Measurements from ENCODE around the gene HECTD1. TPM values are rescaled to one million over a fixed set of nuclear protein-coding genes. Genes with fewer than 3 reads are reported as not detected.
"Not testable (repeated sequence)": the region's sequence is repeated elsewhere in the genome, so short reads cannot be mapped to it uniquely, and the experiment has no call there.

HECTD1 gene
- total and polyA plus RNA-seq, 9 of the 15 experiments (the other 6 are each of a cell fraction or from before 2014, with no cell fraction given), result 27.9 to 111 (median 78.1) TPM

DNA sequence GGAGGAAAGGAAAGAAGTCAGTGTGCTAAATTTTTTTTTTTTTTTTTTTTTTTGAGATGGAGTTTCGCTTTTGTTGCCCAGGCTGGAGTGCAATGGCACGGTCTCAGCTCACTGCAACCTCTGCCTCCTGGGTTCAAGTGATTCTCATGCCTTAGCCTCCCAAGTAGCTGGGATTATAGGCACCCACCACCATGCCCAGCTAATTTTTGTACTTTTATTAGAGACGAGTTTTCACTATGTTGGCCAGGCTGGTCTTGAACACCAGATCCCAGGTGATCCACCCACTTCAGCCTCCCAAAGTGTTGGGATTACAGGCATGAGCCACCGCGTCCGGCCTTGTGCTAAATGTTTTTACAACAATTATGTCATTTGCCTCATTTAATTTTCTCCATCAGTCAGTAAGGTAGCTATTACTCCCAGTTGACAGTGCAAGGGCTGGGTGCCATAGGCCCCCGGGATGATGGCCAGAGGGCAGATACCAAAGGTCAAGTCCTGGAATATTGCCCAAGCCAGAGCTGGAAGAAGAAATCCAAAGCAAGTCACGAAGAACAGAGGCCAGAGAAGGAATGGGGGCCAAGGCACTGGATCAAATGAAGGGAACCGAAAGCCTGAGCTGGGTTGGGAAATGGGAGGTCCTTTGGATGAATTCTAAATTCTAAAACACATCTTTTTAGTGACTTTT, 154.5 kb downstream of the HECTD1 start:
- BruUV-seq (replicated peaks); H3K9ac ChIP-seq (ENCODE audit: insufficient read depth in 1 of 2, low read depth in 2 of 2, low read length in 2 of 2); intact Hi-C loops (cut with micrococcal nuclease); H3K4me2 ChIP-seq (ENCODE audit: insufficient read depth, low read length); H3K9me3 ChIP-seq (replicated peaks; ENCODE audit: control insufficient read depth, insufficient read depth, low read depth, low read length); H4K20me1 ChIP-seq (replicated peaks; ENCODE audit: control insufficient read depth, insufficient read depth, low read length); ATAC-seq; H3K9me1 ChIP-seq (ENCODE audit: control insufficient read depth, insufficient read depth, low read length); DNase-seq (ENCODE audit: extremely low read depth in 1 of 4, low spot score in 3 of 4); CTCF ChIA-PET (ENCODE audit: low intra/inter-chr PET ratio); H2AFZ ChIP-seq (ENCODE audit: low read depth, low read length); FAIRE-seq; H3K79me2 ChIP-seq (ENCODE audit: control insufficient read depth, insufficient read depth, low read length); in situ Hi-C loops (cut with MboI); H3K4me3 ChIP-seq; H3K27me3 ChIP-seq (ENCODE audit: control insufficient read depth in 2 of 2, insufficient read depth in 2 of 2, low read length in 2 of 2); H3K36me3 ChIP-seq (ENCODE audit: control insufficient read depth, insufficient read depth, low read length): not testable (repeated sequence)
- POLR2A ChIA-PET, result interaction anchor here (0.7 to 1.4 kb wide), 2 partner anchors 9 to 11 kb away, joined by 3 to 5 read pairs; no protein-coding TSS in a partner anchor
- 80% methylated on average over 7 of the region's 9 CpGs for WGBS (ENCODE audit: insufficient coverage, low coverage, missing lambda C conversion rate)
- H3K4me1 ChIP-seq (replicated peaks in 1 of 2; ENCODE audit: control insufficient read depth in 2 of 2, insufficient read depth in 2 of 2, low read length in 2 of 2), result peaks cover 15 to 20% of the 10 kb centered on the region in 2 experiments; a peak in 4 of 5 replicates
- H3K27ac ChIP-seq (ENCODE audit: extremely low read depth, low read depth, low read length), result peak overlapping the region; percentile 26; the same call in 1 of the 3 replicates

DNA sequence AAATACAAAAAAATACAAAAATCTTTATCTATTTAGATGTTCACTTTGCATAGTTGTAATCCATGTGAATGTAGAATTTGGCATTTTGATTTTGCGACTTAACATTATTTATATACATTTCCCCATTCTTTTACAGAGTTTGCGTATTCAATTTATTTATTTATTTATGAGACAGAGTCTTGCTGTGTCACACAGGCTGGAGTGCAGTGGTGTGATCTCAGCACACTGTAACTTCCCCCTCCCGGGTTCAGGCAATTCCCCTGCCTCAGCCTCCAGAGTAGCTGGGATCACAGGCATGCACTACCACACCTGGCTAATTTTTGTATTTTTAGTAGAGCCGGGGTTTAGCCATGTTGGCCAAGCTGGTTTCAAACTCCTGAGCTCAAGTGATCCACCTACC, 156.1 kb downstream of the HECTD1 start:
- ChIA-PET CTCF (ENCODE audit: low intra/inter-chr PET ratio) (no interaction called here), POLR2A (interaction anchor here (0.8 kb wide), 1 partner anchor 23 kb away, joined by 3 read pairs; no protein-coding TSS in a partner anchor)
- no peak overlapping the region for H2AFZ ChIP-seq (ENCODE audit: low read depth, low read length)
- H3K4me1 ChIP-seq (replicated peaks in 1 of 2; ENCODE audit: control insufficient read depth in 2 of 2, insufficient read depth in 2 of 2, low read length in 2 of 2), result peaks cover 15 to 18% of the 10 kb centered on the region in 2 experiments; a peak in 4 of 5 replicates
- 38% methylated on average over 4 of the region's 4 CpGs for WGBS (ENCODE audit: insufficient coverage, low coverage, missing lambda C conversion rate)
- peak overlapping the region; percentile 26; the same call in 1 of the 3 replicates for H3K27ac ChIP-seq (ENCODE audit: extremely low read depth, low read depth, low read length)
- TF ChIP-seq NR2C1 (IDR thresholded peaks at IDR 0.05) (no peak), NR2C1 (tag; IDR thresholded peaks at IDR 0.05) (0 out of 2 replicates have a peak, but pooled peaks have one; percentile 22), DIDO1 (tag; IDR thresholded peaks at IDR 0.05; ENCODE audit: low read depth) (no peak)
- TF ChIP-seq, protein P1, sequence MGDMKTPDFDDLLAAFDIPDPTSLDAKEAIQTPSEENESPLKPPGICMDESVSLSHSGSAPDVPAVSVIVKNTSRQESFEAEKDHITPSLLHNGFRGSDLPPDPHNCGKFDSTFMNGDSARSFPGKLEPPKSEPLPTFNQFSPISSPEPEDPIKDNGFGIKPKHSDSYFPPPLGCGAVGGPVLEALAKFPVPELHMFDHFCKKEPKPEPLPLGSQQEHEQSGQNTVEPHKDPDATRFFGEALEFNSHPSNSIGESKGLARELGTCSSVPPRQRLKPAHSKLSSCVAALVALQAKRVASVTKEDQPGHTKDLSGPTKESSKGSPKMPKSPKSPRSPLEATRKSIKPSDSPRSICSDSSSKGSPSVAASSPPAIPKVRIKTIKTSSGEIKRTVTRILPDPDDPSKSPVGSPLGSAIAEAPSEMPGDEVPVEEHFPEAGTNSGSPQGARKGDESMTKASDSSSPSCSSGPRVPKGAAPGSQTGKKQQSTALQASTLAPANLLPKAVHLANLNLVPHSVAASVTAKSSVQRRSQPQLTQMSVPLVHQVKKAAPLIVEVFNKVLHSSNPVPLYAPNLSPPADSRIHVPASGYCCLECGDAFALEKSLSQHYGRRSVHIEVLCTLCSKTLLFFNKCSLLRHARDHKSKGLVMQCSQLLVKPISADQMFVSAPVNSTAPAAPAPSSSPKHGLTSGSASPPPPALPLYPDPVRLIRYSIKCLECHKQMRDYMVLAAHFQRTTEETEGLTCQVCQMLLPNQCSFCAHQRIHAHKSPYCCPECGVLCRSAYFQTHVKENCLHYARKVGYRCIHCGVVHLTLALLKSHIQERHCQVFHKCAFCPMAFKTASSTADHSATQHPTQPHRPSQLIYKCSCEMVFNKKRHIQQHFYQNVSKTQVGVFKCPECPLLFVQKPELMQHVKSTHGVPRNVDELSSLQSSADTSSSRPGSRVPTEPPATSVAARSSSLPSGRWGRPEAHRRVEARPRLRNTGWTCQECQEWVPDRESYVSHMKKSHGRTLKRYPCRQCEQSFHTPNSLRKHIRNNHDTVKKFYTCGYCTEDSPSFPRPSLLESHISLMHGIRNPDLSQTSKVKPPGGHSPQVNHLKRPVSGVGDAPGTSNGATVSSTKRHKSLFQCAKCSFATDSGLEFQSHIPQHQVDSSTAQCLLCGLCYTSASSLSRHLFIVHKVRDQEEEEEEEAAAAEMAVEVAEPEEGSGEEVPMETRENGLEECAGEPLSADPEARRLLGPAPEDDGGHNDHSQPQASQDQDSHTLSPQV (IDR thresholded peaks at IDR 0.05), result peak; percentile 79
- no peaks in the 10 kb centered on the region for H3K9me1 ChIP-seq (ENCODE audit: control insufficient read depth, insufficient read depth, low read length)
- in situ Hi-C loops (cut with MboI) (no loop called here), intact Hi-C loops (cut with micrococcal nuclease) (no loop called here)
- no TSS peak for BruUV-seq (replicated peaks)
- H3K4me3 ChIP-seq, result no peak overlapping the region
- H4K20me1 ChIP-seq (replicated peaks; ENCODE audit: control insufficient read depth, insufficient read depth, low read length), result no peaks in the 10 kb centered on the region
- H3K79me2 ChIP-seq (ENCODE audit: control insufficient read depth, insufficient read depth, low read length), result no peaks in the 10 kb centered on the region
- no peaks in the 10 kb centered on the region for H3K36me3 ChIP-seq (ENCODE audit: control insufficient read depth, insufficient read depth, low read length)
- H3K4me2 ChIP-seq (ENCODE audit: insufficient read depth, low read length), result no peak overlapping the region
- FAIRE-seq, result no peak
- ATAC-seq, result peak; percentile 37
- no peaks in the 10 kb centered on the region for H3K9me3 ChIP-seq (replicated peaks; ENCODE audit: control insufficient read depth, insufficient read depth, low read depth, low read length)
- H3K9ac ChIP-seq (ENCODE audit: insufficient read depth in 1 of 2, low read depth in 2 of 2, low read length in 2 of 2), result no peak overlapping the region; a peak in 1 of 4 replicates
- DNase-seq (ENCODE audit: extremely low read depth in 1 of 4, low spot score in 3 of 4), result no peak
- H3K27me3 ChIP-seq (ENCODE audit: control insufficient read depth in 2 of 2, insufficient read depth in 2 of 2, low read length in 2 of 2), result no peaks in the 10 kb centered on the region

Data from K562 (cell line).